M059J (cell line): ENCODE measurements around the gene CHPT1. TPM values are rescaled to one million over a fixed set of nuclear protein-coding genes. Genes with fewer than 3 reads are reported as not detected.
"Not testable (repeated sequence)": the region's sequence is repeated elsewhere in the genome, so short reads cannot be mapped to it uniquely, and the experiment has no call there.

Experiments
- DNase-seq: peaks from one replicate; pipeline ENCODE4 v3.0.0-alpha.2; 2012; ENCODE audit warnings: low read depth
- total RNA-seq: library from RNA; depleted of rRNA; stranded (reverse); fragments of >200 nt; shearing (Covaris generic); gene quantifications from 2 replicates; pipeline ENCODE4 v1.2.3, GENCODE V29; 2014; rRNA removed

Gene CHPT1
- 28.6 and 34.6 TPM in 2 replicates for total RNA-seq

- peak; percentile 51 for DNase-seq
Measured at GRCh38 chr12:101697197-101697929, at the start of gene CHPT1. TSS of gene CHPT1 (plus strand) at chr12:101697640. CDS start at chr12:101697862, 222 bp downstream.

GRCh38 chr12:101647711-101648110 is 49.7 kb upstream of the CHPT1 start:
- DNase-seq: no peak

- DNase-seq: no peak
Measured at GRCh38 chr12:101648195-101648594, 49.2 kb upstream of the CHPT1 start.

- no peak for DNase-seq
Measured at GRCh38 chr12:101650346-101651117, 46.9 kb upstream of the CHPT1 start.

GRCh38 chr12:101653030-101653429 is 44.4 kb upstream of the CHPT1 start:
- no peak for DNase-seq

GRCh38 chr12:101653503-101653902 is 43.9 kb upstream of the CHPT1 start:
- no peak for DNase-seq

GRCh38 chr12:101654442-101654841 is 43.0 kb upstream of the CHPT1 start:
- DNase-seq: no peak

GRCh38 chr12:101655393-101655792 is 42.0 kb upstream of the CHPT1 start:
- DNase-seq: no peak

- DNase-seq: not testable (repeated sequence)
Measured at GRCh38 chr12:101660662-101661061, 36.8 kb upstream of the CHPT1 start.

GRCh38 chr12:101663298-101663697 is 34.1 kb upstream of the CHPT1 start:
- no peak for DNase-seq

- no peak for DNase-seq
Measured at GRCh38 chr12:101664992-101665391, 32.4 kb upstream of the CHPT1 start.

- no peak for DNase-seq
Measured at GRCh38 chr12:101666052-101666728, 31.2 kb upstream of the CHPT1 start.

GRCh38 chr12:101667591-101667990 is 29.8 kb upstream of the CHPT1 start:
- DNase-seq: no peak

- peak; percentile 29 for DNase-seq
Measured at GRCh38 chr12:101670007-101670671, 27.3 kb upstream of the CHPT1 start.

- DNase-seq: no peak
Measured at GRCh38 chr12:101671157-101671791, 26.2 kb upstream of the CHPT1 start.

- DNase-seq: no peak
Measured at GRCh38 chr12:101671833-101672232, 25.6 kb upstream of the CHPT1 start.

GRCh38 chr12:101675555-101675954 is 21.9 kb upstream of the CHPT1 start:
- DNase-seq: no peak

GRCh38 chr12:101676497-101676896 is 20.9 kb upstream of the CHPT1 start:
- not testable (repeated sequence) for DNase-seq

- DNase-seq: no peak
Measured at GRCh38 chr12:101678081-101678480, 19.4 kb upstream of the CHPT1 start.

GRCh38 chr12:101680240-101680639 is 17.2 kb upstream of the CHPT1 start:
- no peak for DNase-seq

GRCh38 chr12:101680647-101681046 is 16.8 kb upstream of the CHPT1 start:
- DNase-seq: no peak
